K562 (cell line): ENCODE results near the gene FRMD7. TPM values are rescaled to one million over a fixed set of nuclear protein-coding genes. Genes with fewer than 3 reads are reported as not detected.

Experiments
- ATAC-seq: fragments of 200-7000 bp; cut with Tn5 transposase; 3 replicates; pipeline ENCODE4 v1.9.1; 2020; ENCODE audit warnings: moderate library complexity
- BruUV-seq: library from RNA; stranded (reverse); fragments of 400-500 nt; replicated peaks from 2 replicates; lab custom pipeline; 2021; lab: Mats Ljungman, UMichigan
- CTCF ChIA-PET: fragments of 300-600 bp; formaldehyde crosslinking; extraction: SDS; loops from one replicate; lab custom pipeline; 2021; ENCODE audit warnings: low intra/inter-chr PET ratio; lab: Yijun Ruan, JAX
- POLR2A ChIA-PET: fragments of 300-600, 350-650 bp; sonication (Branson Sonifier 250); formaldehyde crosslinking; extraction: SDS; loops from one replicate; lab custom pipeline; 2021; ENCODE audit warnings: antibody characterized with exemption, inconsistent platforms; lab: Yijun Ruan, JAX
- DNase-seq, 4 experiments: peaks; one replicate each; pipeline versions ENCODE4 v3.0.0 to v3.0.0-alpha.2; 2011 to 2018; ENCODE audit warnings: low spot score in 3 of 4, mixed read lengths in 3 of 4; ENCODE audit errors: extremely low read depth in 1 of 4
- FAIRE-seq: peaks from 2 replicates; lab custom pipeline; 2011; peaks lifted over from hg19 to GRCh38; lab: Jason Lieb, UNC
- H2AFZ ChIP-seq: 2 replicates; pipeline ENCODE4 v1.6.0; 2011; ENCODE audit warnings: low read depth, low read length, control low read depth, inconsistent platforms
- H3K27ac ChIP-seq: fragments of 200-600 bp; 3 replicates; pipeline ENCODE4 v1.8.0; 2011; ENCODE audit warnings: low read depth, mild to moderate bottlenecking, control low read depth, inconsistent platforms, low read length, moderate library complexity, mixed read lengths; ENCODE audit errors: extremely low read depth
- H3K27me3 ChIP-seq, 2 experiments: fragments of 300-600 bp in 1 of 2; 2 replicates in 1 of 2; 3 replicates in 1 of 2; pipeline versions ENCODE4 v1.6.0 to v1.8.0; 2011; ENCODE audit warnings: inconsistent platforms in 2 of 2, low read length in 2 of 2, mild to moderate bottlenecking in 1 of 2, mixed read lengths in 1 of 2, moderate library complexity in 1 of 2; ENCODE audit not compliant: control insufficient read depth in 2 of 2, insufficient read depth in 2 of 2
- H3K36me3 ChIP-seq: fragments of 300-600 bp; 3 replicates; pipeline ENCODE4 v1.8.0; 2011; ENCODE audit warnings: mild to moderate bottlenecking, low read length, inconsistent platforms; ENCODE audit not compliant: control insufficient read depth, insufficient read depth
- H3K4me1 ChIP-seq, 2 experiments: fragments of 200-600 bp in 1 of 2; replicated peaks in 1 of 2; 2 replicates in 1 of 2; 3 replicates in 1 of 2; pipeline versions ENCODE4 v1.5.1 to v1.8.0; 2011; ENCODE audit warnings: inconsistent platforms in 2 of 2, low read length in 2 of 2, mild to moderate bottlenecking in 1 of 2, mixed read lengths in 1 of 2, moderate library complexity in 1 of 2; ENCODE audit not compliant: control insufficient read depth in 2 of 2, insufficient read depth in 2 of 2
- H3K4me2 ChIP-seq: 2 replicates; pipeline ENCODE4 v1.6.1; 2011; ENCODE audit warnings: low read length, control low read depth, inconsistent platforms, mixed read lengths; ENCODE audit not compliant: insufficient read depth
- H3K4me3 ChIP-seq: fragments of 200-600 bp; sonication (generic), shearing (Covaris generic); 2 replicates; pipeline ENCODE4 v1.5.1; 2016; ENCODE audit warnings: control low read depth, inconsistent platforms
- H3K79me2 ChIP-seq: fragments of 200-600 bp; 3 replicates; pipeline ENCODE4 v1.8.0; 2011; ENCODE audit warnings: low read length, inconsistent platforms; ENCODE audit not compliant: control insufficient read depth, insufficient read depth
- H3K9ac ChIP-seq, 2 experiments: 2 replicates each; pipeline versions ENCODE4 v1.6.0 to v1.6.1; 2011; ENCODE audit warnings: low read depth in 2 of 2, low read length in 2 of 2, control low read depth in 1 of 2, inconsistent platforms in 1 of 2, mild to moderate bottlenecking in 1 of 2, mixed read lengths in 1 of 2; ENCODE audit not compliant: insufficient read depth in 1 of 2
- H3K9me1 ChIP-seq: one replicate; pipeline ENCODE4 v1.6.0; 2011; ENCODE audit warnings: inconsistent platforms, mild to moderate bottlenecking, low read length, moderate library complexity; ENCODE audit not compliant: control insufficient read depth, insufficient read depth
- H3K9me3 ChIP-seq: replicated peaks from 2 replicates; pipeline ENCODE4 v1.5.1; 2011; ENCODE audit warnings: low read depth, low read length, inconsistent platforms; ENCODE audit not compliant: control insufficient read depth, insufficient read depth
- H4K20me1 ChIP-seq: replicated peaks from 2 replicates; pipeline ENCODE4 v1.6.1; 2011; ENCODE audit warnings: low read length, inconsistent platforms, mixed read lengths; ENCODE audit not compliant: control insufficient read depth, insufficient read depth
- BRD9 ChIP-seq: fragments of 450-650 bp; IDR thresholded peaks from 2 replicates; pipeline ENCODE4 v1.6.1; 2018; ENCODE audit warnings: low read depth; ENCODE audit not compliant: partially characterized antibody
- C11orf30 ChIP-seq: fragments of 450-650 bp; IDR thresholded peaks from 2 replicates; pipeline ENCODE4 v1.6.1; 2016; ENCODE audit warnings: low read depth, mild to moderate bottlenecking
- FOXP1 ChIP-seq: sonication (generic); formaldehyde crosslinking; IDR thresholded peaks from 2 replicates; pipeline ENCODE4 v1.8.0; 2022; ENCODE audit warnings: mild to moderate bottlenecking, missing genetic modification reagents
- MAX ChIP-seq: sonication (generic); formaldehyde crosslinking; IDR thresholded peaks from 2 replicates; pipeline ENCODE4 v1.9.0; 2022; ENCODE audit warnings: mild to moderate bottlenecking, missing genetic modification reagents
- NR2C2 ChIP-seq, 2 experiments: fragments of 200-800 bp in 1 of 2; sonication (Bioruptor generic) in 1 of 2; sonication (generic) in 1 of 2; formaldehyde crosslinking in 1 of 2; IDR thresholded peaks; 2 replicates each; pipeline versions ENCODE4 v1.6.1 to v1.8.0; 2016 to 2022; ENCODE audit warnings: mild to moderate bottlenecking in 1 of 2, missing compliant biosample characterization in 1 of 2, missing genetic modification characterization in 1 of 2, missing genetic modification reagents in 1 of 2
- PPARD ChIP-seq: fragments of 250-450 bp; sonication (Bioruptor Pico); IDR thresholded peaks from 2 replicates; pipeline ENCODE4 v1.8.0; 2022; ENCODE audit warnings: inconsistent platforms, mild to moderate bottlenecking, moderate library complexity
- PTTG1 ChIP-seq: fragments of 450-650 bp; IDR thresholded peaks from 2 replicates; pipeline ENCODE4 v1.6.1; 2016; ENCODE audit warnings: low read depth, mild to moderate bottlenecking, missing genetic modification characterization, missing compliant biosample characterization
- SMAD4 ChIP-seq: fragments of 250-450 bp; sonication (Bioruptor Pico); conservative IDR thresholded peaks from 2 replicates; pipeline ENCODE4 v1.8.0; 2021; ENCODE audit warnings: inconsistent platforms, mild to moderate bottlenecking, moderate library complexity
- SOX6 ChIP-seq: fragments of 450-650 bp; IDR thresholded peaks from 2 replicates; pipeline ENCODE4 v1.6.1; 2014; ENCODE audit warnings: mild to moderate bottlenecking
- ZBTB33 ChIP-seq: sonication (generic); formaldehyde crosslinking; IDR thresholded peaks from 2 replicates; pipeline ENCODE4 v1.8.1; 2023; ENCODE audit warnings: mild to moderate bottlenecking, missing genetic modification reagents
- ZSCAN29 ChIP-seq: fragments of 450-650 bp; IDR thresholded peaks from 2 replicates; pipeline ENCODE4 v1.6.1; 2017
- WGBS: fragments of 100-300 bp; shearing (Covaris generic); methylation state at CpG from one replicate; pipeline ENCODE4 v1.1.6; 2016; ENCODE audit warnings: low coverage, mixed read lengths; ENCODE audit not compliant: insufficient coverage; ENCODE audit errors: missing lambda C conversion rate; 5-methylcytosine and 5-hydroxymethylcytosine counted together
- in situ Hi-C: fragments of 300-500 bp; cut with MboI; formaldehyde crosslinking; loops from 4 replicates; pipeline ENCODE4 v1.15.0; 2018; ENCODE audit warnings: inconsistent platforms, mixed read lengths
- intact Hi-C: fragments of 100-400 bp; cut with micrococcal nuclease; formaldehyde crosslinking; loops from 2 replicates; pipeline ENCODE4 v1.14.2; 2022
- polyA plus RNA-seq, 8 experiments: library from polyadenylated mRNA; depleted of rRNA in 4 of 8; stranded (reverse) in 5 of 8; unstranded in 3 of 8; fragments of >200 nt; fragmentation: Nextera tagmentation in 2 of 8; fragmentation: Illumina TruSeq in 1 of 8; extraction: Ambion mirVana in 2 of 8; extraction: Trizol in 1 of 8; gene quantifications; 2 replicates each; pipeline versions ENCODE4 v1.2.1 to v1.2.3, GENCODE V29; 2011 to 2014; ENCODE audit warnings: inconsistent platforms in 1 of 8, missing spikeins in 1 of 8
- total RNA-seq, 7 experiments: library from RNA; depleted of rRNA in 6 of 7; stranded (reverse); fragments of >200 nt in 6 of 7; fragmentation: Illumina TruSeq in 2 of 7; extraction: Trizol in 2 of 7; gene quantifications; 2 replicates each; pipeline versions ENCODE4 v1.2.1 to v1.2.3, GENCODE V29; 2011 to 2021; ENCODE audit warnings: low replicate concordance in 1 of 7

The FRMD7 gene
- total and polyA plus RNA-seq, 9 of the 15 experiments (the other 6 are each of a cell fraction or from before 2014, with no cell fraction given), result 0.06 to 0.09 TPM; not detected in 7

- TF ChIP-seq SMAD4 (CRISPR knock-in tag) (no peak), ZBTB33 (CRISPR knock-in tag) (no peak), PPARD (CRISPR knock-in tag) (no peak), SOX6 (no peak), FOXP1 (CRISPR knock-in tag) (no peak), NR2C2 (CRISPR knock-in tag; IDR thresholded peaks at IDR 0.05) (no peak), NR2C2 (tag; IDR thresholded peaks at IDR 0.05) (no peak)
These were observed 41.1 kb downstream of the FRMD7 start (continued) for GRCh38 chrX:132086672-132087071.

- Histone ChIP-seq H3K9me3 (no peaks in the 10 kb centered on the region; the same call in 1 of the 2 replicates), H3K36me3 (no peaks in the 10 kb centered on the region), H3K27me3 (peaks cover 0 to 5% of the 10 kb centered on the region in 2 experiments; a peak in 3 of 5 replicates), H3K79me2 (no peaks in the 10 kb centered on the region), H3K4me1 (no peaks in the 10 kb centered on the region)
- POLR2A ChIA-PET, result no interaction called here
- ATAC-seq, result no peak
- 0% methylated on average over 3 of the region's 3 CpGs for WGBS
- TF ChIP-seq ZSCAN29 (no peak), MAX (CRISPR knock-in tag) (no peak), PTTG1 (no peak), C11orf30 (no peak), BRD9 (no peak)
- TF ChIP-seq, all 486 proteins: peak for 0
- H3K9me1 ChIP-seq, result no peaks in the 10 kb centered on the region
- intact Hi-C loops, result no loop called here
- H3K27ac ChIP-seq, result no peak overlapping the region
- no peak overlapping the region for H3K4me2 ChIP-seq
- no peak overlapping the region for H3K9ac ChIP-seq
- no peak overlapping the region for H3K4me3 ChIP-seq
- DNase-seq, result no peak
- BruUV-seq, result no TSS peak
- CTCF ChIA-PET, result interaction anchor here (0.6 kb wide), 1 partner anchor 64 kb away, joined by 3 read pairs; no protein-coding TSS in a partner anchor
- H2AFZ ChIP-seq, result no peak overlapping the region
- no peaks in the 10 kb centered on the region for H4K20me1 ChIP-seq
- FAIRE-seq, result no peak
- in situ Hi-C loops, result loop anchor here (10.0 to 25.0 kb wide), 2 partner anchors 129 to 527 kb away; partner anchors contain the start of gene RAP2C
These were observed 42.0 kb downstream of the FRMD7 start for GRCh38 chrX:132085786-132086185.
